Activated naive CD4-positive, alpha-beta T cell (primary cell): Measurements from ENCODE around the gene OGDH.

ENCODE experiments used
- DNase-seq, 4 experiments: peaks; one replicate each; lab custom pipeline; 2025; lab: John Stamatoyannopoulos, UW

OGDH gene

GRCh38 chr7:44618753-44619152 lies 12.3 kb downstream of the OGDH start:
- no peak for DNase-seq

DNA sequence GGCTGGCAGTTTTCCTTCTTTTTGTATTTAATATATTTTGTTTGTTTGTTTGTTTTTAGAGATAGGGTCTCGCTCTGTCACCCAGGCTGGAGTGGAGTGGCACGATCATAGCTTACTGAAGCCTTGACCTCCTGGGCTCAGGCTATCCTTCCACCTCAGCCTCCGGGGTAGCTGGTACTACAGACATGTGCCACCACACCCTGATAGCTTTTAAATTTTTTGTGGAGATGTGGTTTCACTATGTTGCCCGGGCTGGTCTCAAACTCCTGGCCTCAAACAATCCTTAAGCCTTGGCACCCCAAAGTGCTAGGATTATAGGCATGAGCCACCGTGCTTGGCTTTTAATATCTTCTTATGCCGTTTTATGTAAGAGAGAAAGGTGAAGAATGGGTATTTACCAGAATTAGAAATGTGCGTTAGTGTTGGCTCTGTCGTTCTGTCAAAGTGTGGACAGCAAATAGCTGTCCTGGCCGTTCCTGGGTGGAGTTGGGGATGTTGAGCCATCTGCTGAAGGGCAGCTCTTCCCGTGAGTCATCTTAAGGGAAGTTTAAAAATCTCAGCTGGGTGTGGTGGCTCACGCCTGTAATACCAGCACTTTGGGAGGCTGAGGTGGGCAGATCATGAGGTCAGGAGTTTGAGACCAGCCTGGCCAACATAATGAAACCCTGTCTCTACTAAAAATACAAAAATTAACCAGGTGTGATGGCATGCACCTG lies 14.8 kb downstream of the OGDH start:
- no peak for DNase-seq

DNA sequence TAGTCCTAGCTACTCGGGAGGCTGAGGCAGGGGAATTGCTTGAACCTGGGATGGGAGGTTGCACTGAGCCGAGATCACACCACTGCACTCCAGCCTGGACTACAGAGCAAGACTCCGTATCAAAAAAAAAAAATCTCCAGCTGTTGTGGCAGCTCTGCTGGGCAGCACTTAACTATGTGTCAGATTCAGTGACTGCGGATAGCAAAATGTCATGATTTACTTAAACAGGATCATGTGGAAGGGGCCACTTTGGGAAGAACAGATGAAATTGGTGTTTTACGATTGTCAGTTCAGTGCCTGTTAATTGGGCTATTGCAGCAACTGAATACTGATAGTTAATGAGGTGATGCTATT lies 15.3 kb downstream of the OGDH start:
- no peak for DNase-seq

DNA sequence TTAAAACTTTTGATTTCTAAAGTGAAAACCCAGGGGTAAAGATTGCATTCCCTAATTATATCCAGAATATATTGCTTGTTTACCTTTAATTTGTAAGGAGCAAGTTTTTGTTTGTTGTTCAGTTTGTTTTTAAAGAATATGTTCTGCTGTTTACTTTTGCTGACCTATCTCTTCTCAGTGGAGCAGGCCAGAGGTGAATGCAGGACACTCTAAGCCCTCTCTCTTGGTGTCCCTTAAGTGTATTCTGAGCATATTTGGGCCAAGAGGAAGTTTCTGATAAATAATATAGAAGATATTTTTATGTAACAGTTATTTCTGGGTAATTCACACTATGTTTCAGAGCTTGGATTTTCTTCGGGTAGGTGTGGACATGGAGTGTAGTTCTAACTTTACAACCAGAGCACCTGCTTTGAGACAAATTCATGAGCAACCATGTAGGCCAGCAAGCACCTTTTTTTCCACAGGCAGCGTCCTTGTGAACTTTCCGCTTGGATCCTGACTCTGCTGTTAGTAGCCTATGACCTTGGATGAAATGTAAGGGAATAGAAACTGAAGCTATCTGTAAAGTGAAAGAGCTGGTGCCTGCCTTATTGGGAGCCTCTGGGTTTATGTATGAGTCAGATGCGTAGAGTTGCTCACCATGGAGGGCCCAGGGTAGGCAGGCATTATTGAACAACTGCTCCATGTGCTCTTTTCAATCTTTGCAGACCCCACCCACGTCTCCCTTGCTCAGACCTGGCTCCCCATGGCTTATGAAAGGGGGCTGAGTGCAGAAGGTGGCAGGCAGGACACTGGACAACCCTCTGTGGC lies 16.1 kb downstream of the OGDH start:
- no peak for DNase-seq

GRCh38 chr7:44624318-44624717 lies 17.9 kb downstream of the OGDH start:
- no peak for DNase-seq

DNA sequence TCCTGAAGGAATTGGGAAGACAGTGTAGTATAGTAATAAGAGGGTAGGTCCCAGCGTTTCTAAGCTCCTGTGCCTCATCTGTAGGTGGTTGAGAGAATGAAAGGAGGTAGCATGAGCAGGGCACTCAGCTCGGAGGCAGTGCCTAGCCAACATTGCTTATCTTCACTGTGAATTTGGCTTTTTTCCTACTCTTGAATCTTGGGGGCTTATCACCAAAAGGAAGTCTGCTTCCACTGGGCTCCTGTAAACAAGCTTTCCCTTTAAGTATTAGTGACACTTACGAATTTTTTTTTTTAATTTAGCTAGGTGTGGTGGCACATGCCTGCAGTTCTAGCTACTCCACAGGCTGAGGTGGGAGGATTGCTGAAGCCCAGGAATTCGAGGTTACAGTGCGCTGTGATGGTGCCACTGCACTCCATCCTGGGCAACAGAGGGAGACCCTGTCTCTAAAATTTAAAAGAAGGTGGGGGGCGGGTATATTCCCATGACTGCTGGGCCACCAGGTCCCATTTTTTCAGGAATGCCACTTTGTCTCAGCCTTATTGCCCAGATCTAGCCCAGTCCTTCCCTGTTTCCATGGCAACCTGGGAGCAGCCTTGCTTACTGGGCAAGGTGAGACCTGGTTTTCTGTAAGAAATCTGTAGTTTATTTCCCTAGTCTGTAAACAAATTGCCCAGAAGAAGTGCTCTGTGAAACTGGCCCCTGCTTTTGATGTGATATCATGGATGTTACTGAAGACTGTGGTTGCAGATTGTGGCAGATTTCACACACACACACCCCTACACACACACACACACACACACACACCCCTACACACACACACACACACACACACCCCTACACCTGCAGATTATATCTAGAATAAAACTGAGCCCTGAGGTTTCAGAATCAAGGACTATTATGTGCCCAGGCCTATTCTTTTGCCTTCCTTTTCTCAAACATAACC lies 19.4 kb downstream of the OGDH start:
- no peak for DNase-seq

- no peak for DNase-seq
These were observed 20.2 kb downstream of the OGDH start for GRCh38 chr7:44626620-44627019.

- DNase-seq: no peak
These were observed 23.5 kb downstream of the OGDH start for GRCh38 chr7:44629829-44630522.

DNA sequence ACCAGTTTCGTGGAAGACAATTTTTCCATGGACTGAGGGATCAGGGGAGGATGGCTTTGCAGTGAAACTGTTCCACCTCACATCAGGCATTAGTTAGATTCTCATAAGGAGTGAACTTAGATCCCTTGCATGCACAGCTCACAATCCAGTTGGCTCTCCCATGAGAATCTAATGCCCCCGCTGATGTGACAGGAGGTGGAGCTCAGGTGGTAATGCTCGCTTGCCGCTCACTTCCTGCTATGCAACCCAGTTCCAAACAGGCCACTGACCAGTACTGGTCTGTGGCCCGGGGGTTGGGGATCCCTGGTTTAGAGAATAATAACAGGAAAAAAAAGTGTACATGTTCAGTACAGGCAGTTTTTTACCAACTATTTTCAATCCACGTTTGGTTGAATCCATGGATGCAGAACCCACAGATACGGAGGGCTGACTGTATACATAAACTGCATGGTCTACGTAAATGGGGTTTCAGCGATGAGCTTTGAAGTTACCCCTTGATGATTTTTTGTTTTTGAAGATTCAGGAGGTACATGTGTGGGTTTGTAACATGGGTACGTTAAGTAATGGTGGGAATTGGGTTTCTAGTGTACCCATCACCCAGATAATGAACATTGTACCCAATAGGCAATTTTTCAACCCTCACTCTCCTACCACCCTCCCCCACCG lies 24.5 kb downstream of the OGDH start:
- no peak for DNase-seq

GRCh38 chr7:44631458-44632115 lies 25.2 kb downstream of the OGDH start:
- DNase-seq: no peak

- no peak for DNase-seq
These were observed 25.8 kb downstream of the OGDH start for GRCh38 chr7:44632196-44632595.

- DNase-seq: no peak
These were observed 27.1 kb downstream of the OGDH start for GRCh38 chr7:44633254-44634186.

- DNase-seq: no peak
These were observed 27.9 kb downstream of the OGDH start for GRCh38 chr7:44634187-44634838.

DNA sequence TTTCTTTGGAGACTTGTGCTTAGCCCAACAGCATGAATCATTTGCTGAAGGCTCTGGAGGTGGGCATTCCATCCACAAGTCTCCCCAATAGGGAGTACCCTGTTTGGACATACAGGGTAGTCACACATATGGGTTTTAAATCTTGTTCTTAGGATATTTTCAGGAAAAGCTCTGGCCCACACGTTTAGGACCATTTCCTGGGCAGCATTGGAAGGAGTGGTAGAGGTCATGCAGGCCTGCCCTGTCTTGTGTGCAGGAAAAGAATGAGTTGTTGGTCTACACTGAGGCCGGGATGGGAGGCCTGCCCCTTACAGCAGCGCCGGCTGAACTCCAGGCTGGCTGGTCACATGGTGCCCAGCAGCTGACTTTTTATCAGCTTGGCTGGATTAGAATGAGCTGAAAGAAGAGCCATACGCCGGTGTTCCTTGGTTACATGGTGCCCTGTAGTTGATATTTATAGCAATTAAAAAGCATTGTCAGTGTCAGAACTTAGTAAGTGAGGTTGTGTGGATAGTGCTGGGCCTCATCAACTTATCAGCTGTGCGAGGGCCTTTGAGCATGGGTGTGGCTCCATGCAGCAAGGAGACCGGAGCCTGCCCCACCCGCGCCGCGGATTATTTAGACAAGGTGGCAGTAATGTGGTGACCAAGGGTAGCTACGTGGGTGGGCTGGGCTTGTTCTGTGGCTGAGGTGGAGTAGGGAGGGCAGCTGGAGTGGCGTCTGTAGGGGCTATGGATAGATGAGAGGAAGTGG lies 28.6 kb downstream of the OGDH start:
- DNase-seq: no peak

- DNase-seq: no peak
These were observed 29.7 kb downstream of the OGDH start for GRCh38 chr7:44636041-44636584.

DNA sequence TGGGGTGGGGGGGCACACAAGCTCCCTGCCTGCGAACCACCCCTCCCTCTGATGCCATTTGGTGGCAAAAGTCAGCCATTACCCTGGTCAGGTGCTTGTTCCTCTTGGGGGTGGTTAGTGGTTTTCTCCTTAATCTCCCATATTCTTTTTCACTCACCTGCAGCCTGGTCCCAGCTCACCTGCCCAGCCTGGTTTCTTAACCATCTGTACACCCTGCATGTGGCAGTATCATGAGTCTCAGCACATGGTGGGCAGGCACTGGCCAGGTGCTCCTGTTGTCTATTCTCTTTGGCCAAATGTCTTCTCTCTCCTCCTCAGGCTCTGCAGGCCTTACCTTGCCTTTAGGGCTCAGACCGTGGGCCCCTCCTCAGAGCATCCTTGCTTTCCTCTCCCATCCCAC lies 30.5 kb downstream of the OGDH start:
- DNase-seq: no peak

- DNase-seq: peak in 2 of 4 experiments; percentile 31 to 47
These were observed 31.6 kb downstream of the OGDH start for GRCh38 chr7:44637788-44638594.
